HL-60/S4 treated with phorbol 12-myristate 13-acetate at 8.2 ng/mL for 4 days and 3 days (cell line): Measurements from ENCODE around the gene SDSL.

Experiments used
- in situ Hi-C: fragments of 300-500 bp; cut with MboI; formaldehyde crosslinking; loops from 2 replicates; pipeline ENCODE4 v1.15.0; 2022; ENCODE audit warnings: low sequenced_read_pairs

SDSL gene, protein sequence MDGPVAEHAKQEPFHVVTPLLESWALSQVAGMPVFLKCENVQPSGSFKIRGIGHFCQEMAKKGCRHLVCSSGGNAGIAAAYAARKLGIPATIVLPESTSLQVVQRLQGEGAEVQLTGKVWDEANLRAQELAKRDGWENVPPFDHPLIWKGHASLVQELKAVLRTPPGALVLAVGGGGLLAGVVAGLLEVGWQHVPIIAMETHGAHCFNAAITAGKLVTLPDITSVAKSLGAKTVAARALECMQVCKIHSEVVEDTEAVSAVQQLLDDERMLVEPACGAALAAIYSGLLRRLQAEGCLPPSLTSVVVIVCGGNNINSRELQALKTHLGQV

DNA sequence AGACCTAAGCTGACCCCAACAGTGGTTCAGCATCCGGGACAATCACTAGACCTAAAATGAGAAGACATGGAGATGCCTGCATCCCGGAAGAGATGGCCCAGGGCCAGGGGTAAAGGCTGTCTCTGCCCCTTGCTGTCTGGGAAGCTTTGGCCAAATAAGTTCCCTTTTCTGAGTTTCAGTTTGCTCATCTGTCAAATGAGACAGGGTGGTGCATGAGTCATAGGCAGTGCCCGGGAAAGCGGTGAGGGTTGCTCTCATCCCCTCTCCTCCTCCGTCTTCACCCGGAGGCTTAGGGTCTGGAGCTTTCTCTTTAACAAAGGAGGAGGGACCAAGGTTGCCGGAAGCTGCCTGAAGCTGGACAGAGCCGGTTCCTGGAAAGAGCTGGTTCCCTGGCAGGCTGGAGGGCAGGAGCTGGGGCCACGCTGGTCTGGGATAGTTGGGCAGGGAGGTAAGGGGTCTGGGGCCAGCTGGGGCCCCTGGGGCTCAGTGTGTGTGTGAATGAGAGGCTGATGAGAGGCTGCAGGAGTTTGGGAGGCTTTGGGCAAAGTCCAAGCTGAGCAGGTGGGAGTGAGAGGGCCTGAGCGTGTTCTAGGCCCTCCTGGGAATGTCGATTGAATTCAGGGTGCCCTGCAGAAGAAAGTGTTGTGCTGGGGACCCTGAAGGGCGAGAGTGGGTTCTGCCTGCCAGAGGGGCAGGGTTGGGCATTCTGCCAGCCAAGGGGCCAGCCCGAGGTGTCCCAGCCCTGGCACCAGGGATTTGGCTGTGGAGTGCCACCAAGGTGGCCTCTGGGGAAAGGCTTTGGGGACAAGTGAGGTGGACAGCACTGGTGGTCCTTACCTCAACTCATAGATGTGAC is at the start of gene SDSL:
SDSL (plus strand) TSS at position 351 of the 856 bp plus-strand sequence. CDS start 5,603 bp downstream, outside the sequence.
- in situ Hi-C loops, result loop anchor here (10.0 to 25.0 kb wide), 2 partner anchors 107 to 235 kb away; partner anchors contain the start of genes DDX54 and RITA1

DNA sequence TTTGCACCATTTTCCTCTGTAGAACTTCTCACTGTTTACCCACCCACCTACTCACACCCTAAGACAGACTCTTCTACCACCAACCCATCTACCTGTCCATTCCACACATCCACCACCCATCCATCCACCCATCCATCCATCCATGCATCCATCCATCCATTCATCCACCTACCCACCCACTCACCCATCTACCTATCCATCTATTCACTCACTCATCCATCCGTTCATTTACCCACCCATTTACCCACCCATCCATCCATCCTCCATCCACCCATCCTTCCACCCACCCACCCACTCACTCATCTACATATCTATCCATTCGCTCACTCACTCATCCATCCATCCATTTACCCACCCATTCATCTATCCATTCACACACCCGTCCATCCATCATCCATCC is 48.7 kb upstream of the SDSL start:
- in situ Hi-C loops, result no loop called here

DNA sequence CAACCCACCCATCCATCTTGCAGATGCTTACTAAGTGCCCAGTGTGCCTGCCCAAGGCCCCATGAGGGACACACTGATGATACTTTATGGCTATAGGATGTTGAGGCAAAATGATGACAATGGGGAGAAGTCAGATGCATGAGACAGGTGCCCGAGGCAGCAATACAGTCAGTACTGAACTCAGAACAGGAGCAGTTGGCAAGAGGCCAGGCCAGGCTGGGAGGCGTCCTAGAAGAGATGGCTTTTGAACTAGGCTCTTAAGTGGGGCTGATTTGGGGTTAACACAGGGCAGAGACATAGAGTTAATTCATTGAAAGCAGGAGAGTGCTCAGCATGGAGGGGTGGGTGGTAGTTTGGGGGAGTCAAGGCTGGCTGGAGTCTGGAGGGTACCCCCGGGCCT is 48.2 kb upstream of the SDSL start:
- in situ Hi-C loops, result no loop called here

DNA sequence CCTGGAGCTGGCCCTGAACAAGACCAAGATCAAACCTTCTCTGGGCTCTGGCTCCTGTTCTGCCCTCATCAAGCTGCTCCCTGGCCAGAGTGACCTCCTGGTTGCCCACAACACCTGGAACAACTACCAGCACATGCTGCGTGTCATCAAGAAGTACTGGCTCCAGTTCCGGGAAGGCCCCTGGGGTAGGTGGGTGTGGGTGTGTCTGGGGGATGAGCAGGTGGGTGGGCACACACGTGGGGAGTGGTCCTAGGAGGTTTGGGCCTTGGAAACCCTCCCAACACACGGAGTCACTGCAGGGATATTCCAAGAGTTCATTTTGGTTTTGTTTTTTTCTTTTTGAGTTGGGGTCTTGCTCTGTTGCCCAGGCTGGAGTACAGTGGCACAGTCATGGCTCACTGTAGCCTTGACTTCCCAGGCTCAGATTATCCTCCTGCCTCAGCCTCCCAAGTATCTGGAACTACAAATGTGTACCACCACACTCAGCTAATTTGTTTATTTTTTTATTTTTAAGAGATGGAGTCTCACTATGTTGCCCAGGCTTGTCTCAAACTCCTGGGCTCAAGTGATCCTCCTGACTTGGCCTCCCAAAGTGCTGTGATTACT is 47.3 kb upstream of the SDSL start:
- in situ Hi-C loops, result no loop called here

DNA sequence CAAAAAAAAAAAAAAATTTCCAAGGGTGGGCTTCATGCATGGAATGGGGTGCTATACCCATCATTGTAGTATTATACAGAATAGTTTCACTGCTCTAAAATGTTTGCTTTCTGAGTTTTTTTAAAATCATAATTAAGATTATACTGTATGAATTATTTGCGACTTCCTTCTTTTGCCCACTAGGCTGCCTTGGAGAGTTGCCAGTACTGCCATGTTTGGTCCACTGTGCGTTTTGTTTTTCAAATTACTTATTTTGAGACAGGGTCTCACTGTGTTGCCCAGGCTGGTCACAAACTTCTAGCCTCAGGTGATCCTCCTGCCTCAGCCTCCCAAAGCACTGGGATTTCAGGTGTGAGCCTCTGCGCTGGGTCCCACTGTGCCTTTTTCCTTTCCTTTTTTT is 43.9 kb upstream of the SDSL start:
- in situ Hi-C loops, result no loop called here

DNA sequence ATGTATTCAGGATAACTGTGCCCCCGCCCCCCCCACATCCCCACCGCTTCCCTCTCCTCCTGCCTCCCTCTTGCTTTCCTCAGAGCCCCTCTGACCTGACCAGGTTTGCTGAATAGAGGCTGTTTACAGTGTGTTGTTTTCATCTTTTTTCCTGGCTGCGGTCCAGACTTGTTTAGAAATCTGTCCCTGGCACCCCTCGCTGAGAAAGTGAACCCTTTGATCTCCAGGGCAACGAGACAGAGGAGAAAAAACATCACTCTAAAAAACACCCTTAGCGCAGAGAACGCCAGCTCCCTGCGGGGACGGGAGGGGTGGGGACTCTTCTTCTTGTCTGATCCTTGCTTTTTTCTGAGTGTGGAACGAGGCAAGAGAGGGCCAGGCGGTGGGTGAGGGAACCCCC is 41.0 kb upstream of the SDSL start:
- in situ Hi-C loops, result no loop called here

DNA sequence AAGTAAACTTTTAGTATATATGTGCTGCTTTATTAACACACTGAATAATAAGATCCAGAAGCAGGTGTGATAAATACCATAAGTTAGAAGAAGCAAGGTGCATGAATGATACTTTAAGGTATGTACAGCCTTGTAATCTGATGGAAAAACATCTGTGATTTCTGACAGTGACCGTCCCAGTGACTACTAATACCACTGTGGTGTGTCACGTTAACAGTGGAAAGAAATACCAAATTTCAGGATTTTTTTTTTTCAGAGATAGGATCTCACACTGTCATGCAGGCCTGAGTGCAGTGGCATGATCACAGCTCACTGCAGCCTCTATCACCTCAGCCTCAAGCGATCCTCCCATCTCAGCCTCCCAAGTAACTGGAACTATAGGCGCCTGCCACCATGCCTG is 40.0 kb upstream of the SDSL start:
- in situ Hi-C loops, result no loop called here

DNA sequence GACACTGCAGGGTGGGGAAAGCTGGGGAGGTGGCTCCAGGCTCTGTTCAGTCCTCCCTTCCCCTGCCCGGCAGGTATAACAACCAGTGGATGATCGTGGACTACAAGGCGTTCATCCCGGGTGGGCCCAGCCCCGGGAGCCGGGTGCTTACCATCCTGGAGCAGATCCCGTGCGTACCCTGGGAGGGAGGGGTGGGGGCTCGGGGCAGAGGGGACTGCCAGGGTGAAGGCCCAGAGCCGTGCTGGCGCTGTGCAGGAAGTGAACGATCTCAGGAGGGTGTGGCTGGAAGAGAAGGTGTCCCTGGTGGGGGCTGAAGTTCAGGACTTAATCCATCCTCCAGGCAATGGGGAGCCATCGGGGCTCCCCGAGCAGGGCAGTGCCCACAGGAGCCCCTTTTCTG is 37.4 kb upstream of the SDSL start:
- in situ Hi-C loops, result no loop called here

DNA sequence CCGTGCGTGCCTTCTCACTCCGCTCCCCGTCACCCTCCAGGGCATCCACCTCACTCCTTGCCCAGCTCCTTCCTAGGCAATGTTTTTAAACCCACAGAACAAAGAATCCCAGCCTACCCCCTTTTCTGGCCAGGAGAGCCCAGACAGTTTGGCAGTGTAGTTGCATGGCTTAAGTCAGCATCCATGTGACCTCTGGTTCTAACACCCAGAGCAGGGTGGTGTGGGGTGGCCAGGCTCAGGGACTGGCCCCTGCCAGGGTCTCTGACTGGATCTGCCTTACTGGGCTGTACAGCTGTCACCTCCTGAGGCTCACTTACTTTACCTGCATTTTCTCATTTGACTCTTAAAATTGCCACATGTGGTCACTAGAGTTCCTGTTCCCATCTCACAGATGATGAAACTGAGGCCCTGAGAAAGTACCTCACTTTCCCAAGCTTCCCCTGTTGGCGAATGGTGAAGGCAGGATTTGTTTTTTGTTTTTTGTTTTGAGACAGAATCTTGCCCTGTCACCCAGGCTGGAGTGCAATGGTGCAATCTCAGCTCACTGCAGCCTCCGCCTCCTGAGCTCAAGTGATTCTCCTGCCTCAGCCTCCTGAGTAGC is 36.8 kb upstream of the SDSL start:
- in situ Hi-C loops, result no loop called here

DNA sequence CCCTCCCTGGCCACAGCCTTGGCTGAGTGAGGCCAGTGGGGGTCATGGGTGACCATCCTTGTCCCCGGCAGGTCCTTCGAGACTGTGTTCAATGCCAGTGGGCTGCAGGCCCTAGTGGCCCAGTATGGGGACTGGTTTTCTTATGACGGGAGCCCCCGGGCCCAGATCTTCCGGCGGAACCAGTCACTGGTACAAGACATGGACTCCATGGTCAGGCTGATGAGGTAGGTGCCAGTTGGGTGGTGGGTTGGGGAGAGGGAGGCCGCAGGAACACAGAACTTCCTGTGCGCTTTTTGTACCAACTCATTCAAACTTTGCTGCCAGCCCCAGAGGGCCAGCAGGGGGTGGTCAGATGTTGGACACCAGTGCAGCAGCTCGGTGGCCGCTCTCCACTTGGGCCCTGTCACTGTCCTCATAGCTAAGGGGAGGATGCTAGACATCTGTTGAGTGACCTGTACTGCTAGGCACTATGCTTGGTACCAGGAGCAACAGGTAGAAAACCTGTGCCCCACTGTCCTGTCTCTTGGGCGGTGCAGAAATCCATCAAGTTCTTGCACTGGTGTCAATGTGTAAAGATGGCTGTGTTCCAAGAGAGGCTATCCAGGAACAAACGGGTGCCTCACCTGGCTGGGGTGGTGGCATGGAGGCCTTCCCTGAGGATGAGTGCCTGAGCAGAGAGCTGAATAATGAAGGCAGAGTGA is 35.2 kb upstream of the SDSL start:
- in situ Hi-C loops, result no loop called here

DNA sequence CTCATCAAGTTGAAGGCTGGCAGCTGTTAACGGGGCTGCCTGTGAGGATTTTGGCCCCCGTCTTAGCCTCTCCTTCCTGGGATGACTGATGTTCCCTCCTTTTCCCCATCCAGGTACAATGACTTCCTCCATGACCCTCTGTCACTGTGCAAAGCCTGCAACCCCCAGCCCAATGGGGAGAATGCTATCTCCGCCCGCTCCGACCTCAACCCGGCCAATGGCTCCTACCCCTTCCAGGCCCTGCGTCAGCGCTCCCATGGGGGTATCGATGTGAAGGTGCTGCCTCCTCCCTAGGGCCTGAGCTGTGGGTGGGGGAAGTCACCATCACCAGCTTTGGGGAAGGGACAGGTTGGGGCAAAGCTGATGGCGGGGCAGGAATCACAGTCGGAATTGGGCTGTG is 34.5 kb upstream of the SDSL start:
- in situ Hi-C loops, result no loop called here

DNA sequence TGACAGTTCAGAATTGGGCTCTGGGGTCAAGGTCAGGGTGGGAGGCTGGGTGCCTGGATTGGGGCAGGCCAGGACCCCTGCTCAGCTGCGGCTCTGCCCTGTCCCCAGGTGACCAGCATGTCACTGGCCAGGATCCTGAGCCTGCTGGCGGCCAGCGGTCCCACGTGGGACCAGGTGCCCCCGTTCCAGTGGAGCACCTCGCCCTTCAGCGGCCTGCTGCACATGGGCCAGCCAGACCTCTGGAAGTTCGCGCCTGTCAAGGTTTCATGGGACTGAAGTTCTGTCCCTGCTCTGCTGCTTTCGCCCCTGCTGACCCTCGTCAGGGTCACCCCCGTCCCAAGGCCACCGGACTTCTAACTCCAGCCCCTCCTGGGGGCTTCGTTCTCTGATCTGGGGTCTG is 33.8 kb upstream of the SDSL start:
- in situ Hi-C loops, result no loop called here

DNA sequence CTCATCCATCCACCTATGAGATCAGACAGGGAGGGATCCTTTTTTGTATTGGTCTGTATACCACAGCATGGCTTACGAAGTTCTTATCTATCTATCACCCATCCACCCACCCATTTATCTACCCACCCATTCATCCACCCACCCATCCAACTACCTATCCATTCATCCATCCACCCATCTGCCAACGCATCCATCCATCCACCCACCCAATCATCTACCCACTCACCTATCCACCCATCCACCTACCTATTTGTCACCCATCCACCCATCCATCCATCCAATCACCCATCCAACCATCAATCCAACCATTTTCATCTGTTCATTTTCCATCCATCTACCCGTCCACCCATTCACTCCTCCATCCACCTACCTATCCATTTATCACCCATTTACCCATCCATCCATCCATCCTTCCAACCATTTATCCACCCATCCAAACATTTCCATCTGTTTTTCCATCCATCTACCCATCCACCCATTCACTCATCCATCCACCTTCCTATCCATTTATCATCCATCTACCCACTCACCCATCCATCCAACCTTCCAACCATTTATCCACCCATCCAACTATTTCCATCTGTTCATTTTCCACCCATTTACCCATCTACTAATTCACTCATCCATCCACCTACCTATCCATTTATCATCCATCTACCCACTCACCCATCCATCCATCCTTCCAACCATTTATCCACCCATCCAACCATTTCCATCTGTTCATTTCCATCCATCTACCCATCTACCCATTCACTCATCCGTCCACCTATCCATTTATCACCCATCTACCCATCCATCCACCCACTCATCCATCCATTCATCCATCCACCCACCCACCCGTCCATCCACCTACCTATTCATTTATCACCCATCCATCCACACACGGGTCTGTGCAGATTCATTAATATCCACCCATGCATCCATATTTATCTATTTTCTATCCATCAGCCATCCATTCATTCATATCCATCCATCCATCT is 31.8 kb upstream of the SDSL start:
- in situ Hi-C loops, result no loop called here

DNA sequence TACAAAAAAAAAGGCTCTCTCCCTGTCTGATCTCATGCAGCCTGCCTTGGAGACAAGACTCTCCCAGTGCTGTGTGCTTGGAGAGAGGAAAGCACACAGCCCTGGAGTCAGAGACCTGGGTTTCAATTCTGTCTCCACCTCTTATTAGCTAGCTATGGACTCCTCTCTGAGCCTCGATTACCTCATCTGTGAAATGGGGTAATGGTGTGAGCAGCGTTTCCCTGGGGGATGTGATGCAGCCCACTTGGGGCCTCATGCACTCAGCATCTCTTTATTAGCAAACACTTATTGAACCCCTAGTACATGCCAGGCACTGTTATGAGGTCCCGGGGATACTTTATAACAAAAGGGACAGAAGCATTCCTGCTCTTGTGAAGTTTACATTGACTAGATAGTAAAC is 31.0 kb upstream of the SDSL start:
- in situ Hi-C loops, result no loop called here

DNA sequence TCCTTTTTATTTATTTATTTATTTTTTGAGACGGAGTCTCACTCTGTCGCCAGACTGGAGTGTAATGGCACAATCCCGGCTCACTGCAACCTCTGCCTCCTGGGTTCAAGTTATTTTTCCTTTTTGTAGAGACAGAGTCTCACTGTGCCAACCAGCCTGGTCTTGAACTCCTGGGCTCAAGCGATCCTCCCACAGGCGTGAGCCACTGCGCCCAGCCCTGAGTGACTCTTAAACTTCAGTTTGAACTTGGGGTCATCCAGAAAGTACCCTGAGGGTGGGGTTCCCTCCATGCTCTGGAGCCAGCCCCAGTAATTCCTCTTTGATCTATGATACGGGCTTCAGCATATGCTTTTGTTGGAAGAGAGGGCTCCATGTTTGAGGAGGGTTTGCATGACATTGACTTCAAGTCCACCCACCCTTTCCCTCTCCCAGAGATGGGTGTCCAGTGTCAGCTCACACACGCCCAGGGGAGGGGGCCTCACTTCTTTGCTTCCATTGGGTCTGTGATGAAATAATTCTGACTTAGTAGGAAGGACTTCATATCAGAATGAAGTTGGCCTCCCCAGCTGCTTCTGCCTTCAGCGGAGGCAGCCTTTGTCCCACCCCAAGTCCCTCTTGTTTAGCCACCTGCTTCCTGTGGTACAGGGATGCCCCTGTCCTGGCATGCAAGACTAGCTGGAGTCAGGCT is 30.4 kb upstream of the SDSL start:
- in situ Hi-C loops, result no loop called here

DNA sequence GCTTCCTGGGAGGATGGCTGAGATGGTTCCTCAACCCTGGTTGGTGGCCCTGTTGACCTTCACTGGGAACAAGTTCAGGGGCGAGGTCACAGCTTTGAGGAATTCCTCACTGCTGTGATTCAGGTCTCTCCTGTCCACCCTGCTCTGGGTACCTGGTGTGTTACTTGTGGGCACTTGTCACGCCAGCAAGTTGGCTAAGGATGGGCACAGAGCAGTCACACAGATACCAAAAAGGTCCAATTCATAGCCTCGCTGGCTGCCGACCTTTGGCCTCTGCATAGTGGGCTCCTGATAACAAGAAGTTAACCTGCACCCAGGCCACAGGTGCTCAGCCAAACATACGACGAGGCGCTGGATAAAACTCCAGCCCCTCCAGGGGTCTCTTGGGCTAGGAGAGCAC is 29.7 kb upstream of the SDSL start:
- in situ Hi-C loops, result no loop called here

DNA sequence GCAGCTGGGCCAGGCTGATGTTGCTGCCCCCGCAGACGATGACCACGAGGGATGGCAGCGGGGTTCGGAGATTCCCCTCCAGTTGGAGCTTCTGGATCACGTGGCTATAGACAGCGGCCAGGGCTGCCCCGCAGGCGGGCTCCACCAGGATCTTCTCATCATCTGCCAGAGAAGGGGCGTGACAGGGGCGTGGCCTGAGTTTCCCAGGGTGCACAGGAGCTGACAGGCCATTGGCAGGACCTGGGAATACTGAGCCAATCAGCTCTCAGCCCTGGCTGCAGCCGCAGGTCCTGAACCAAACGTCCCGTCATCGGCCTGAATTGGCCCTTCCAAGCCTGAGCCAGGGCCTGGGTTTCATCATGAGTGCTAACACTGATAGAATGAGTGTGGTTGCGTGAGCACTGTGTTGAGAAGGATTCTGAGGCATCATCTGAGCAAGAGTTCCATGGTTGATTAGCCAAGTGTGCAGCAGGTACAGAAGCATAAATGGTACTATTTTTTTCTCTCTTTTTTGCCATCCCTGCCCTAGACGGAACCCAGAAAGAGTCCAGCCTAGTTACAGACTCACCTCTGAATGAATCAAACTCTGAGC is 29.1 kb upstream of the SDSL start:
- in situ Hi-C loops, result no loop called here

DNA sequence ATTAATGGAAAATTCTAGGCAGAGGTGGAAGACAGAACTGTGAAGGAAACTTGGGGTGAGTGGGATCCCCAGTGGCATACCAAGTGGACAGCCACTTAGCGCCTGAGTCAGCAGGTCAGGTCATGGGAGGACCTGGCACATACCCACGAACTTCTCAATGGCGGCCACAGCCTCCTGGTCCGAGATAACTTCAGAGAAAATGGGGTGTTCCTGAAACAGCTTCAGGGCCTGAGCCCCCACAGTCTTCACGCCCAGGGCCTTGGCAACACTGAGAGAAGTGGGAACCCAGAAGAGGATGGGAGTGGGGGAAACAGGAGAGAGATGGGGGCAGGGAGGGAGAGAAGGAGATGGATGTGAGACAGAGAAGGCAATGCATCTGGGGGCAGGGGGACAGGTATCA is 28.4 kb upstream of the SDSL start:
- in situ Hi-C loops, result no loop called here

DNA sequence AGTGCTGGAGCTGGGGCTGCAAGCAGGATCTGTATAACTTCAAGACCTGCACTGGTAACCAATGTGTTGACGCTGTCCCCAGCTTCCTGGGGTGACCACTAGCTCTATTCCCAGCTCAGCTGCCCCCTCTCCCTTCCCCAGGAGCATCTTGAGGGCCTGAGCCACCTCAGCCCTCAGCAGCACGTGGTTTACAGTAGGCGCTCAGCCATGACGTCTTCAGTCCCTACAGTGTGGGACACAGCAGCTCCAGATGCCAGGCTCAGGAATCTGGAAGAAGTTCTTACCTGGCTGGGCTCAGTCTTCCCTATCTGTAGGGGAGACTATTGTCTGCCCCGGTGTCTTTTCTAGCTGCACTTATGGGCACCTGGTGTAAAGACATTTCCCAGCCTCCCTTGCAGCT is 27.1 kb upstream of the SDSL start:
- in situ Hi-C loops, result no loop called here
